ENCODE results near the gene F10. TPM values are rescaled to one million over a fixed set of nuclear protein-coding genes. Genes with fewer than 3 reads are reported as not detected.

The F10 gene
- total RNA-seq, 6 donors from 2014 or later, result 5.3 to 25.0 (median 8.8) TPM

DNA sequence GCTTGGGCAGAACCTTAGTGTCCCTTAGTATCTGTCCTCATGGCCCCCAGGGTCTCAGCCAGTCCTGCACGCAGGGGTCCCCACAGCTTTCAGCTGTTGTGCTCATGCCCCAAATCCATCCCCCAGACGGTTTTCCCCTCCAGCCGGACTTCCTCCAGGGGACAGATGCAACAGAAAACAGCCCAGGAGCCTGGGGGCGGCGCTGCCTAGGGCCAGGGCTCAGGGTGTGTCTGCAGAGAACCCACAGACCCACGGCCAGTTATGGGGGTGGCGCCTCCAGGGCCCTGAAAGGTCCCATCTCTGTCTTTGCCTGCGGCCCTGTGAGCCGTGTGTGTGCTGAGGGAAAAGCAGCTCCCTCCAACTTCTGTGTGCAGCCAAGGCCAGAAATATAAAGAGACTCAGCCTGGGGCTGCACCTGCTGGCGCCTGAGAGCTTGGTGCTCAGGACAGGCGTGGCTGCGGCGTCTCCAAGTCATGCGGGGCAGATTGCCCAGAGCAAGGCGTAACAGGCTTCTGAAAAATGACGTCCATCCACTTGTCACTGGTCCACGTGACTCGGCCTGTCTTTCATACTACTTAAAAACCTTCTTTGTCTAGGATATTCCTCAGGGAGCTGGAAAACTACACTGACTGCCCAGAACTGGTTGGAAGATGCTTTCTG, 39.1 kb upstream of the F10 start:
- TF ChIP-seq POLR2A (IDR thresholded peaks at IDR 0.05), result no peak
- TF ChIP-seq, protein P1, sequence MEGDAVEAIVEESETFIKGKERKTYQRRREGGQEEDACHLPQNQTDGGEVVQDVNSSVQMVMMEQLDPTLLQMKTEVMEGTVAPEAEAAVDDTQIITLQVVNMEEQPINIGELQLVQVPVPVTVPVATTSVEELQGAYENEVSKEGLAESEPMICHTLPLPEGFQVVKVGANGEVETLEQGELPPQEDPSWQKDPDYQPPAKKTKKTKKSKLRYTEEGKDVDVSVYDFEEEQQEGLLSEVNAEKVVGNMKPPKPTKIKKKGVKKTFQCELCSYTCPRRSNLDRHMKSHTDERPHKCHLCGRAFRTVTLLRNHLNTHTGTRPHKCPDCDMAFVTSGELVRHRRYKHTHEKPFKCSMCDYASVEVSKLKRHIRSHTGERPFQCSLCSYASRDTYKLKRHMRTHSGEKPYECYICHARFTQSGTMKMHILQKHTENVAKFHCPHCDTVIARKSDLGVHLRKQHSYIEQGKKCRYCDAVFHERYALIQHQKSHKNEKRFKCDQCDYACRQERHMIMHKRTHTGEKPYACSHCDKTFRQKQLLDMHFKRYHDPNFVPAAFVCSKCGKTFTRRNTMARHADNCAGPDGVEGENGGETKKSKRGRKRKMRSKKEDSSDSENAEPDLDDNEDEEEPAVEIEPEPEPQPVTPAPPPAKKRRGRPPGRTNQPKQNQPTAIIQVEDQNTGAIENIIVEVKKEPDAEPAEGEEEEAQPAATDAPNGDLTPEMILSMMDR (IDR thresholded peaks at IDR 0.05), result no peak
- no peak for TF ChIP-seq POLR2AphosphoS5 (IDR thresholded peaks at IDR 0.05)
- TF ChIP-seq EP300 (IDR thresholded peaks at IDR 0.05), result no peak
- peak overlapping the region in 1 of 4 donors; percentile 44 for H3K27ac ChIP-seq
- H3K4me3 ChIP-seq, result no peak overlapping the region
- no peaks in the 10 kb centered on the region for H3K9me3 ChIP-seq
- peaks cover 0 to 8% (median 6%) of the 10 kb centered on the region in 4 donors for H3K4me1 ChIP-seq
- ATAC-seq (ENCODE audit: low FRiP score in 2 of 2) (peak; percentile 81 to 82), DNase-seq (peak; percentile 70 to 89)
- WGBS, 2 donors, result 68% methylated on average over 9 to 18 of the region's 18 CpGs
- peaks cover 0 to 76% (median 24%) of the 10 kb centered on the region in 4 donors for H3K36me3 ChIP-seq
- no peaks in the 10 kb centered on the region for H3K27me3 ChIP-seq

DNA sequence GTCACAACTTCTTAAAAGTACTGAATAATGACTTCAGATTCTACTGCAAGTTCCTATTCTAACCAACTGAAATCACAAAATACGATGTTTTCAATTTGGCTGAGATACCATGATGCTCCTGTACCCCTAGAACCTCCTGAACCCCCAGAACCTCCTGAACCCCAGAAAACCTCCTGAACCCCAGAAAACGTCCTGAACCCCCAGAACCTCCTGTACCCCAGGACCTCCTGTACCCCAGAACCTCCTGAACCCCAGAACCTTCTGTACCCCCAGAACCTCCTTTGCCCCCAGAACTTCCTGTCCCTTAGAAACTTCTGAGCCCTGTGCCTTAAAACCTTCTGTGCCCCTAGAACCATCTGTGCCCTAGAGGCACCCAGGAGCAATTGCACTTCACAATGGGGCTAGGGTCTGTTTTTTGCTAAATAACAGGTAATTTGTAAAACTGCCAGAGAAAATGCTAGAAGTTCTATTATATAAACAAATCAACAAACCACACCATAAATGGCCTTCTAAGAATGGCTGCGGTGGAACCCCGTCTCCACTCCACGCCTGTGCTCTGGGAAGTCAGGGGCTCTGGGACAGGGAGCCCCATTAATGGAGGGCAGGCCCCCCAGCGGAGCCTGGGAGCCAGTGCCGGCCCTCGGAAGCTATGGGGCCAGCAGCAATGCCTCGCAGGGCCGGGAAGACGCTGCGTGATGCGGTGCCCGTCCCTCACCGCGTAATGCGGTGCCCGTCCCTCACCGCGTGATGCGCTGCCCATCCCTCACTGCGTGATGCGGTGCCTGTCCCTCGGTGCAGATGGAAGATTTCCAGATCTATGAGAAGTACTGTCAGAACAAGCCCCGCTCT, 38.3 kb upstream of the F10 start:
- peaks cover 0 to 73% (median 26%) of the 10 kb centered on the region in 4 donors for H3K36me3 ChIP-seq
- ATAC-seq (ENCODE audit: low FRiP score in 2 of 2) (no peak), DNase-seq (peak in 1 of 2 donors; percentile 64)
- TF ChIP-seq EP300 (IDR thresholded peaks at IDR 0.05), result no peak
- no peak for TF ChIP-seq POLR2A (IDR thresholded peaks at IDR 0.05)
- TF ChIP-seq, protein P1 (IDR thresholded peaks at IDR 0.05), result no peak
- TF ChIP-seq POLR2AphosphoS5 (IDR thresholded peaks at IDR 0.05), result no peak
- H3K27me3 ChIP-seq, result no peaks in the 10 kb centered on the region
- WGBS, 2 donors, result 89 to 94% methylated on average over 23 to 25 of the region's 25 CpGs
- peaks cover 0 to 8% (median 6%) of the 10 kb centered on the region in 4 donors for H3K4me1 ChIP-seq
- H3K27ac ChIP-seq, result no peak overlapping the region
- no peak overlapping the region for H3K4me3 ChIP-seq
- no peaks in the 10 kb centered on the region for H3K9me3 ChIP-seq

GRCh38 chr13:113084943-113085540, 37.6 kb upstream of the F10 start:
- ATAC-seq (ENCODE audit: low FRiP score in 2 of 2) (no peak), DNase-seq (peak in 1 of 2 donors; percentile 61)
- 90 to 93% methylated on average over 13 to 21 of the region's 24 CpGs for WGBS, 2 donors
- Histone ChIP-seq H3K27me3 (no peaks in the 10 kb centered on the region), H3K4me1 (peaks cover 0 to 8% (median 6%) of the 10 kb centered on the region in 4 donors), H3K27ac (no peak overlapping the region), H3K4me3 (no peak overlapping the region), H3K9me3 (no peaks in the 10 kb centered on the region), H3K36me3 (peaks cover 0 to 80% (median 29%) of the 10 kb centered on the region in 4 donors)
- TF ChIP-seq POLR2A (IDR thresholded peaks at IDR 0.05), result no peak
- TF ChIP-seq, protein P1 (IDR thresholded peaks at IDR 0.05), result no peak
- no peak for TF ChIP-seq POLR2AphosphoS5 (IDR thresholded peaks at IDR 0.05)
- no peak for TF ChIP-seq EP300 (IDR thresholded peaks at IDR 0.05)

GRCh38 chr13:113086031-113086750, 36.4 kb upstream of the F10 start:
- H3K4me1 ChIP-seq, result peaks cover 0 to 8% (median 6%) of the 10 kb centered on the region in 4 donors
- peaks cover 0 to 82% (median 26%) of the 10 kb centered on the region in 4 donors for H3K36me3 ChIP-seq
- ATAC-seq (ENCODE audit: low FRiP score in 2 of 2) (no peak), DNase-seq (peak in 1 of 2 donors; percentile 49)
- TF ChIP-seq EP300 (IDR thresholded peaks at IDR 0.05), result no peak
- no peak for TF ChIP-seq POLR2A (IDR thresholded peaks at IDR 0.05)
- TF ChIP-seq, protein P1 (IDR thresholded peaks at IDR 0.05), result no peak
- no peak for TF ChIP-seq POLR2AphosphoS5 (IDR thresholded peaks at IDR 0.05)
- H3K9me3 ChIP-seq, result no peaks in the 10 kb centered on the region
- H3K27ac ChIP-seq, result no peak overlapping the region
- H3K4me3 ChIP-seq, result no peak overlapping the region
- no peaks in the 10 kb centered on the region for H3K27me3 ChIP-seq
- WGBS, 2 donors, result 87 to 88% methylated on average over 31 to 32 of the region's 32 CpGs
